GM12878 (cell line): Measurements from ENCODE around the gene MCUB. TPM values are rescaled to one million over a fixed set of nuclear protein-coding genes. Genes with fewer than 3 reads are reported as not detected.

Experiments used
- ATF7 ChIP-seq: fragments of 450-650 bp; IDR thresholded peaks from 2 replicates; pipeline ENCODE4 v1.6.1; 2016; ENCODE audit warnings: low read depth, mild to moderate bottlenecking
- BHLHE40 ChIP-seq, 2 experiments: fragments of 450-650 bp in 1 of 2; IDR thresholded peaks; 2 replicates each; pipeline ENCODE4 v1.6.1; 2011 to 2017; ENCODE audit warnings: low read depth in 2 of 2, borderline replicate concordance in 1 of 2, improper control_type of control experiment in 1 of 2, low read length in 1 of 2, mild to moderate bottlenecking in 1 of 2
- BMI1 ChIP-seq: fragments of 450-650 bp; IDR thresholded peaks from 2 replicates; pipeline ENCODE4 v1.6.1; 2016; ENCODE audit warnings: mild to moderate bottlenecking, moderate library complexity, borderline replicate concordance
- CBX3 ChIP-seq: fragments of 200-600 bp; sonication (generic); IDR thresholded peaks from 2 replicates; pipeline ENCODE4 v1.6.1; 2016; ENCODE audit warnings: low read depth, borderline replicate concordance
- CBX5 ChIP-seq: sonication (generic); IDR thresholded peaks from 2 replicates; pipeline ENCODE4 v1.6.1; 2016; ENCODE audit warnings: low read depth, moderate library complexity, mild to moderate bottlenecking, inconsistent platforms
- CREB1 ChIP-seq: IDR thresholded peaks from 2 replicates; pipeline ENCODE4 v1.6.1; 2012; ENCODE audit warnings: low read depth, mild to moderate bottlenecking, inconsistent platforms
- DPF2 ChIP-seq: fragments of 450-650 bp; IDR thresholded peaks from 2 replicates; pipeline ENCODE4 v1.6.1; 2017; ENCODE audit warnings: mild to moderate bottlenecking
- EP300 ChIP-seq, 2 experiments: fragments of 150-350 bp in 1 of 2; IDR thresholded peaks; 2 replicates each; pipeline ENCODE4 v1.6.1; 2011 to 2012; ENCODE audit warnings: low read depth in 2 of 2, low read length in 2 of 2, borderline replicate concordance in 1 of 2, improper control_type of control experiment in 1 of 2, inconsistent platforms in 1 of 2; ENCODE audit not compliant: control insufficient read depth in 1 of 2
- JUND ChIP-seq: IDR thresholded peaks from 2 replicates; pipeline ENCODE4 v1.6.1; 2012; ENCODE audit warnings: low read depth, mild to moderate bottlenecking, low read length, improper control_type of control experiment, moderate library complexity
- LARP7 ChIP-seq: fragments of 450-650 bp; IDR thresholded peaks from 2 replicates; pipeline ENCODE4 v1.6.1; 2017; ENCODE audit warnings: mild to moderate bottlenecking
- MYB ChIP-seq: fragments of 150-350 bp; IDR thresholded peaks from 2 replicates; pipeline ENCODE4 v1.6.1; 2014; ENCODE audit warnings: mild to moderate bottlenecking, low read depth, low read length, borderline replicate concordance
- NKRF ChIP-seq: fragments of 450-650 bp; conservative IDR thresholded peaks from 2 replicates; pipeline ENCODE4 v1.6.1; 2017; ENCODE audit warnings: mild to moderate bottlenecking, moderate library complexity
- RAD21 ChIP-seq: IDR thresholded peaks from 2 replicates; pipeline ENCODE4 v1.6.1; 2011; ENCODE audit warnings: mild to moderate bottlenecking, low read depth, low read length, moderate library complexity; ENCODE audit not compliant: insufficient read depth
- RB1 ChIP-seq: fragments of 450-650 bp; formaldehyde crosslinking; IDR thresholded peaks from 2 replicates; pipeline ENCODE4 v1.6.1; 2017; ENCODE audit warnings: mild to moderate bottlenecking, borderline replicate concordance
- RUNX3 ChIP-seq: IDR thresholded peaks from 2 replicates; pipeline ENCODE4 v1.6.1; 2012; ENCODE audit warnings: low read length, inconsistent platforms
- SMAD1 ChIP-seq: fragments of 450-650 bp; IDR thresholded peaks from 2 replicates; pipeline ENCODE4 v1.6.1; 2018; ENCODE audit warnings: mild to moderate bottlenecking, low read depth; ENCODE audit not compliant: partially characterized antibody
- SRF ChIP-seq, 2 experiments: IDR thresholded peaks; 2 replicates each; pipeline ENCODE4 v1.6.1; 2011; ENCODE audit warnings: low read depth in 2 of 2, low read length in 2 of 2, mild to moderate bottlenecking in 1 of 2, moderate library complexity in 1 of 2
- STAT1 ChIP-seq: fragments of 450-650 bp; conservative IDR thresholded peaks from 2 replicates; pipeline ENCODE4 v1.6.1; 2014; ENCODE audit warnings: antibody characterized with exemption, mild to moderate bottlenecking
- USF2 ChIP-seq: IDR thresholded peaks from 2 replicates; pipeline ENCODE4 v1.6.1; 2011; ENCODE audit warnings: low read depth, low read length, improper control_type of control experiment, borderline replicate concordance
- YBX1 ChIP-seq: fragments of 450-650 bp; IDR thresholded peaks from 2 replicates; pipeline ENCODE4 v1.6.1; 2016; ENCODE audit warnings: antibody characterized with exemption
- YY1 ChIP-seq: IDR thresholded peaks from 2 replicates; pipeline ENCODE4 v1.6.1; 2011; ENCODE audit warnings: low read depth, mild to moderate bottlenecking, low read length
- ZZZ3 ChIP-seq: IDR thresholded peaks from 2 replicates; pipeline ENCODE4 v1.6.1; 2011; ENCODE audit warnings: low read depth; ENCODE audit not compliant: control insufficient read depth, insufficient read length
- polyA plus RNA-seq, 11 experiments: library from polyadenylated mRNA; depleted of rRNA in 4 of 11; unstranded in 6 of 11; stranded (reverse) in 5 of 11; fragments of >200 nt; fragmentation: Nextera tagmentation in 4 of 11; fragmentation: Illumina TruSeq in 1 of 11; extraction: Ambion mirVana in 4 of 11; extraction: Trizol in 1 of 11; gene quantifications; 1 replicate in 1 of 11; 2 replicates in 10 of 11; pipeline versions ENCODE4 v1.2.1 to v1.2.3, GENCODE V29; 2011 to 2016; ENCODE audit warnings: inconsistent platforms in 2 of 11, missing spikeins in 2 of 11, low read depth in 1 of 11
- total RNA-seq, 4 experiments: library from RNA; depleted of rRNA in 3 of 4; stranded (reverse); fragments of >200 nt in 3 of 4; fragmentation: Illumina TruSeq in 1 of 4; extraction: Trizol in 1 of 4; gene quantifications; 2 replicates each; pipeline versions ENCODE4 v1.2.1 to v1.2.3, GENCODE V29; 2013 to 2021
- TF ChIP-seq, protein P1 (sequence below): fragments of 450-650 bp; IDR thresholded peaks from 2 replicates; pipeline ENCODE4 v1.6.1; 2018; ENCODE audit warnings: mild to moderate bottlenecking, low read depth, moderate library complexity; ENCODE audit not compliant: partially characterized antibody
- TF ChIP-seq, protein P2 (sequence below): fragments of 450-650 bp; formaldehyde crosslinking; IDR thresholded peaks from 2 replicates; pipeline ENCODE4 v1.4.0; 2022; ENCODE audit warnings: mild to moderate bottlenecking, moderate library complexity

The MCUB gene
- total and polyA plus RNA-seq, 10 of the 15 experiments (the other 5 are each of a cell fraction or from before 2014, with no cell fraction given) = 4.7 to 63.7 (median 39.4) TPM

DNA sequence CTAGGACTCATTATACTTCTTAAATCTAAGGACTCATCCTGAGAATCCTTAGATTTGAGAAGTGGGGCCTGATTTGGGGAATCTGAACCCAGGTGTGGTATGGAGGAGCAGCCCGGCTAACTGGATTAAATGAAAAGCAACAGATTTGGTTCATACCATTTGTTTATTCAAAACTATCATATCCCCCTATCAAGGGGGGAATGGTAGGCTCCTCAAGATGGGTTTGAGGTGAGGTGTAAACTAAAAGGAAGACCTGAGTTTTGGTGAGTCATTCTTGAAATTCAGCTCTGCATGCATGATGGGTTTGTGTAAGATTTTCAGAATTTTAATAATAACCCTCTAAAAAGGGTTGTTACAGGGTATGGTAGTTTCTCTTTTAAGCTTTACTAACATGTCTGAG, 89.8 kb downstream of the MCUB start (continued):
- no peak for TF ChIP-seq YBX1
- TF ChIP-seq ATF7 = peak; percentile 81
- no peak for TF ChIP-seq RB1
- no peak for TF ChIP-seq MYB
- no peak for TF ChIP-seq CREB1
- no peak for TF ChIP-seq DPF2
- TF ChIP-seq, protein P1, sequence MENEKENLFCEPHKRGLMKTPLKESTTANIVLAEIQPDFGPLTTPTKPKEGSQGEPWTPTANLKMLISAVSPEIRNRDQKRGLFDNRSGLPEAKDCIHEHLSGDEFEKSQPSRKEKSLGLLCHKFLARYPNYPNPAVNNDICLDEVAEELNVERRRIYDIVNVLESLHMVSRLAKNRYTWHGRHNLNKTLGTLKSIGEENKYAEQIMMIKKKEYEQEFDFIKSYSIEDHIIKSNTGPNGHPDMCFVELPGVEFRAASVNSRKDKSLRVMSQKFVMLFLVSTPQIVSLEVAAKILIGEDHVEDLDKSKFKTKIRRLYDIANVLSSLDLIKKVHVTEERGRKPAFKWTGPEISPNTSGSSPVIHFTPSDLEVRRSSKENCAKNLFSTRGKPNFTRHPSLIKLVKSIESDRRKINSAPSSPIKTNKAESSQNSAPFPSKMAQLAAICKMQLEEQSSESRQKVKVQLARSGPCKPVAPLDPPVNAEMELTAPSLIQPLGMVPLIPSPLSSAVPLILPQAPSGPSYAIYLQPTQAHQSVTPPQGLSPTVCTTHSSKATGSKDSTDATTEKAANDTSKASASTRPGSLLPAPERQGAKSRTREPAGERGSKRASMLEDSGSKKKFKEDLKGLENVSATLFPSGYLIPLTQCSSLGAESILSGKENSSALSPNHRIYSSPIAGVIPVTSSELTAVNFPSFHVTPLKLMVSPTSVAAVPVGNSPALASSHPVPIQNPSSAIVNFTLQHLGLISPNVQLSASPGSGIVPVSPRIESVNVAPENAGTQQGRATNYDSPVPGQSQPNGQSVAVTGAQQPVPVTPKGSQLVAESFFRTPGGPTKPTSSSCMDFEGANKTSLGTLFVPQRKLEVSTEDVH = no peak
- TF ChIP-seq ZZZ3 = no peak
- no peak for TF ChIP-seq SMAD1
- no peak for TF ChIP-seq RAD21
- no peak for TF ChIP-seq CBX5
- no peak for TF ChIP-seq YY1
- no peak for TF ChIP-seq LARP7
- TF ChIP-seq EP300 (IDR thresholded peaks at IDR 0.05; ENCODE audit: borderline replicate concordance in 1 of 2, control insufficient read depth in 1 of 2, low read depth in 2 of 2, low read length in 2 of 2) = no peak
- no peak for TF ChIP-seq CBX3
- no peak for TF ChIP-seq USF2
- TF ChIP-seq BHLHE40 (IDR thresholded peaks at IDR 0.05; ENCODE audit: borderline replicate concordance in 1 of 2, low read depth in 2 of 2, low read length in 1 of 2) = peak; percentile 6 to 47; a peak in 1 of 4 replicates
- TF ChIP-seq BMI1 = no peak
- TF ChIP-seq, protein P2, sequence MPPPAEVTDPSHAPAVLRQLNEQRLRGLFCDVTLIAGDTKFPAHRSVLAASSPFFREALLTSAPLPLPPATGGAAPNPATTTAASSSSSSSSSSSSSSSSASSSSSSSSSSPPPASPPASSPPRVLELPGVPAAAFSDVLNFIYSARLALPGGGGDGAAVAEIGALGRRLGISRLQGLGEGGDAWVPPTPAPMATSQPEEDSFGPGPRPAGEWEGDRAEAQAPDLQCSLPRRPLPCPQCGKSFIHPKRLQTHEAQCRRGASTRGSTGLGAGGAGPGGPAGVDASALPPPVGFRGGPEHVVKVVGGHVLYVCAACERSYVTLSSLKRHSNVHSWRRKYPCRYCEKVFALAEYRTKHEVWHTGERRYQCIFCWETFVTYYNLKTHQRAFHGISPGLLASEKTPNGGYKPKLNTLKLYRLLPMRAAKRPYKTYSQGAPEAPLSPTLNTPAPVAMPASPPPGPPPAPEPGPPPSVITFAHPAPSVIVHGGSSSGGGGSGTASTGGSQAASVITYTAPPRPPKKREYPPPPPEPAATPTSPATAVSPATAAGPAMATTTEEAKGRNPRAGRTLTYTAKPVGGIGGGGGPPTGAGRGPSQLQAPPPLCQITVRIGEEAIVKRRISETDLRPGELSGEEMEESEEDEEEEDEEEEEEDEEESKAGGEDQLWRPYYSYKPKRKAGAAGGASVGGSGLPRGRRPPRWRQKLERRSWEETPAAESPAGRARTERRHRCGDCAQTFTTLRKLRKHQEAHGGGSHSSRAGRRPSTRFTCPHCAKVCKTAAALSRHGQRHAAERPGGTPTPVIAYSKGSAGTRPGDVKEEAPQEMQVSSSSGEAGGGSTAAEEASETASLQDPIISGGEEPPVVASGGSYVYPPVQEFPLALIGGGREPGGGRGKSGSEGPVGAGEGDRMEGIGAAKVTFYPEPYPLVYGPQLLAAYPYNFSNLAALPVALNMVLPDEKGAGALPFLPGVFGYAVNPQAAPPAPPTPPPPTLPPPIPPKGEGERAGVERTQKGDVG (CRISPR knock-in tag) = no peak
- TF ChIP-seq JUND = 0 out of 2 replicates have a peak, but pooled peaks have one; percentile 45
- TF ChIP-seq SRF (IDR thresholded peaks at IDR 0.05; ENCODE audit: low read depth in 2 of 2, low read length in 2 of 2) = no peak
- no peak for TF ChIP-seq STAT1
- no peak for TF ChIP-seq NKRF
- TF ChIP-seq RUNX3 = peak; percentile 51
